ENCODE results near the gene TMC4. TPM values are rescaled to one million over a fixed set of nuclear protein-coding genes. Genes with fewer than 3 reads are reported as not detected.

TMC4 gene
- polyA plus RNA-seq, 1 of the 3 experiments (the other 2 are of a cell fraction) = 2.8 TPM

DNA sequence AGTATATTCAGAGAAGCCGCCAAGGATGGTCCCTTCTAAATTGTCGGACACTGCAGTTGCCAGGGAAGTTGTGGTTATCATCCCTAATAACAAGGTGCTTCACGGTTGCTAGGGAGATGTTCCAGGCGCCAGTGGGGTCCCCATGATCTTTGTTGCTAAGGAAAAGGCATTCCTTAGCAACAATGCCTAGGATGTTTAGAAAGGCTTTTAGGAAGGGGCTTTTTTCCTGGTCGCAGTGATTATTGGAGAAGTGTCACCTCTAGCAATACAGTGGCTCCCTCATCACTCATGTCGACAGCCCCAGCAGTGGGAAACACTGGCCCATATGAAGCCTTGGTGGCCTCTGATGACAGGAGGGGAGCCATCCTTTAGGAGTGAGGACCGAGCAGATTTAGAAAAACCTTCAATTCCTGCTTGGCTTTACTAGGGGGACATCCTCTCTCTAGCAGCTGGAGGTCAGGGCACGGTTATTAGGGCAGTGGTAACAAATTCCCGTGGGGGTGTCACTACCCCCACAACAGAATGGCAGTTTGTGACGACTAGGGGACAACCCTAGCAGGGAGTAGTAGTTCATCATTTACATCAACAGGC, 6.4 kb upstream of the TMC4 start:
- H3K27ac ChIP-seq (ENCODE audit: low read depth in 2 of 2, low read length in 1 of 2) = no peak overlapping the region
- H3K9ac ChIP-seq = no peak overlapping the region
- no peaks in the 10 kb centered on the region for H3K27me3 ChIP-seq (ENCODE audit: insufficient read depth)
- no peak overlapping the region for H3K4me3 ChIP-seq (ENCODE audit: low read depth in 2 of 2, low read length in 1 of 2)
- TF ChIP-seq MXI1 (IDR thresholded peaks at IDR 0.05; ENCODE audit: low read depth, low read length) (no peak), YY1 (IDR thresholded peaks at IDR 0.05; ENCODE audit: low read depth) (no peak), NFIC (IDR thresholded peaks at IDR 0.05; ENCODE audit: borderline replicate concordance) (no peak), FOXJ3 (CRISPR knock-in tag; IDR thresholded peaks at IDR 0.05) (no peak), RFX5 (IDR thresholded peaks at IDR 0.05; ENCODE audit: low read length) (no peak), RXRA (IDR thresholded peaks at IDR 0.05; ENCODE audit: borderline replicate concordance, low read depth) (no peak), EP300 (IDR thresholded peaks at IDR 0.05; ENCODE audit: borderline replicate concordance in 1 of 2, low read depth in 1 of 2, low read length in 1 of 2) (no peak), GATA2 (CRISPR knock-in tag; IDR thresholded peaks at IDR 0.05) (no peak), FOXM1 (IDR thresholded peaks at IDR 0.05; ENCODE audit: low read depth) (no peak), EZH2phosphoT487 (IDR thresholded peaks at IDR 0.05; ENCODE audit: borderline replicate concordance, low read depth) (no peak), NRF1 (IDR thresholded peaks at IDR 0.05; ENCODE audit: low read depth, low read length) (no peak), ELF1 (IDR thresholded peaks at IDR 0.05) (no peak)
- TF ChIP-seq, protein P1, sequence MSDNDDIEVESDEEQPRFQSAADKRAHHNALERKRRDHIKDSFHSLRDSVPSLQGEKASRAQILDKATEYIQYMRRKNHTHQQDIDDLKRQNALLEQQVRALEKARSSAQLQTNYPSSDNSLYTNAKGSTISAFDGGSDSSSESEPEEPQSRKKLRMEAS (IDR thresholded peaks at IDR 0.05; ENCODE audit: low read depth) = no peak
- TF ChIP-seq, protein P2, sequence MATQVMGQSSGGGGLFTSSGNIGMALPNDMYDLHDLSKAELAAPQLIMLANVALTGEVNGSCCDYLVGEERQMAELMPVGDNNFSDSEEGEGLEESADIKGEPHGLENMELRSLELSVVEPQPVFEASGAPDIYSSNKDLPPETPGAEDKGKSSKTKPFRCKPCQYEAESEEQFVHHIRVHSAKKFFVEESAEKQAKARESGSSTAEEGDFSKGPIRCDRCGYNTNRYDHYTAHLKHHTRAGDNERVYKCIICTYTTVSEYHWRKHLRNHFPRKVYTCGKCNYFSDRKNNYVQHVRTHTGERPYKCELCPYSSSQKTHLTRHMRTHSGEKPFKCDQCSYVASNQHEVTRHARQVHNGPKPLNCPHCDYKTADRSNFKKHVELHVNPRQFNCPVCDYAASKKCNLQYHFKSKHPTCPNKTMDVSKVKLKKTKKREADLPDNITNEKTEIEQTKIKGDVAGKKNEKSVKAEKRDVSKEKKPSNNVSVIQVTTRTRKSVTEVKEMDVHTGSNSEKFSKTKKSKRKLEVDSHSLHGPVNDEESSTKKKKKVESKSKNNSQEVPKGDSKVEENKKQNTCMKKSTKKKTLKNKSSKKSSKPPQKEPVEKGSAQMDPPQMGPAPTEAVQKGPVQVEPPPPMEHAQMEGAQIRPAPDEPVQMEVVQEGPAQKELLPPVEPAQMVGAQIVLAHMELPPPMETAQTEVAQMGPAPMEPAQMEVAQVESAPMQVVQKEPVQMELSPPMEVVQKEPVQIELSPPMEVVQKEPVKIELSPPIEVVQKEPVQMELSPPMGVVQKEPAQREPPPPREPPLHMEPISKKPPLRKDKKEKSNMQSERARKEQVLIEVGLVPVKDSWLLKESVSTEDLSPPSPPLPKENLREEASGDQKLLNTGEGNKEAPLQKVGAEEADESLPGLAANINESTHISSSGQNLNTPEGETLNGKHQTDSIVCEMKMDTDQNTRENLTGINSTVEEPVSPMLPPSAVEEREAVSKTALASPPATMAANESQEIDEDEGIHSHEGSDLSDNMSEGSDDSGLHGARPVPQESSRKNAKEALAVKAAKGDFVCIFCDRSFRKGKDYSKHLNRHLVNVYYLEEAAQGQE (IDR thresholded peaks at IDR 0.05; ENCODE audit: low read depth, low read length) = no peak
- H3F3A ChIP-seq (replicated peaks; ENCODE audit: insufficient read depth) = peaks cover 3% of the 10 kb centered on the region
- 0 out of 2 replicates have a peak, but pooled peaks cover 5% of the 10 kb centered on the region for H3K79me2 ChIP-seq (ENCODE audit: insufficient read depth)
- peaks cover 28 to 32% of the 10 kb centered on the region in 2 experiments for H3K36me3 ChIP-seq (replicated peaks in 1 of 2; ENCODE audit: control insufficient read depth in 1 of 2, insufficient read depth in 2 of 2, low read length in 1 of 2)
- peaks cover 5% of the 10 kb centered on the region; the same call in 1 of the 2 replicates for H4K20me1 ChIP-seq (ENCODE audit: insufficient read depth)
- 95% methylated on average over 9 of the region's 10 CpGs for WGBS (ENCODE audit: low lambda C conversion rate)
- peaks cover 0 to 9% of the 10 kb centered on the region in 2 experiments; a peak in 1 of 4 replicates for H3K4me1 ChIP-seq (ENCODE audit: control insufficient read depth in 1 of 2, insufficient read depth in 2 of 2, low read depth in 1 of 2, low read length in 1 of 2)
- CTCF ChIA-PET = interaction anchor here (1.6 to 3.5 kb wide), 2 partner anchors 9 to 12 kb away, joined by 4 to 12 read pairs; no protein-coding TSS in a partner anchor
- POLR2A ChIA-PET = no interaction called here
- H3K9me2 ChIP-seq = no peaks in the 10 kb centered on the region
- peak; percentile 7 for DNase-seq
- no peak overlapping the region for H2AFZ ChIP-seq (ENCODE audit: low read depth)
- no peak overlapping the region for H3K4me2 ChIP-seq
- H3K9me3 ChIP-seq = no peaks in the 10 kb centered on the region

All from SK-N-SH (cell line).